Suppressor macrophage treated with lipopolysaccharide for 4 hours (primary cell): Measurements from ENCODE around the gene TP53TG5.
A peak's percentile ranks its signal among the peaks of the same experiment; 100 is the strongest.

Source experiments
- DNase-seq: peaks from one replicate; pipeline ENCODE4 v3.0.0-alpha.2; 2020

TP53TG5 gene

GRCh38 chr20:45404438-45404837 is 26.3 kb upstream of the TP53TG5 start:
- DNase-seq, result no peak

GRCh38 chr20:45402946-45403345 is 24.8 kb upstream of the TP53TG5 start:
- no peak for DNase-seq

DNA sequence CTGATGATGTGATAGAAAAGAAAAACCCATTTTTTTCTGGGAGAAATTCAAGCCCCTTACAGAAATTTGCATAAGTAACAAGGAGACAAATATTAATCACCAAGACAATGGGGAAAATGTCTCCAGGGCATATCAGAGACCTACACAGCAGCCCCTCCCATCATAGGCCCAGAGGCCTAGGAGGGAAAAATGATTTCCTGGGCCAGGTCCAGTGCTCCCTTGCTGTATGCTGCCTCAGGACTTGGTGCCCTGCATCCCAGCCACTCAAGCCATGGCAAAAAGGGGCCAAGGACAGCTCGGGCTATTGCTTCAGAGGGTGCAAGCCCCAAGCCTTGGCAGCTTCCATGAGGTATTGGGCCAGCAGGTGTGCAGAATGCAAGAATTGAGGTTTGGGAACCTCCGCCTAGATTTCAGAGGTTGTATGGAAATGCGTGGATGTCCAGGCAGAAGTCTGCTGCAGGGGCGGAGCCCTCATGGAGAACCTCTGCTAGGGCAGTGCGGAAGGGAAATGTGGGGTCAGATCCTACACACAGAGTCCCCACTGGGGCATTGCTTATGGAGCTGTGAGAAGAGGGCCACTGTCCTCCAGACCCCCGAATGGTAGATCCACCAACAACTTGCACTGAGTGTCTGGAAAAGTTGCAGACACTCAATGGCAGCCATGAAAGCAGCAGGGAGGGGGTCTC is 22.4 kb upstream of the TP53TG5 start:
- no peak for DNase-seq

DNA sequence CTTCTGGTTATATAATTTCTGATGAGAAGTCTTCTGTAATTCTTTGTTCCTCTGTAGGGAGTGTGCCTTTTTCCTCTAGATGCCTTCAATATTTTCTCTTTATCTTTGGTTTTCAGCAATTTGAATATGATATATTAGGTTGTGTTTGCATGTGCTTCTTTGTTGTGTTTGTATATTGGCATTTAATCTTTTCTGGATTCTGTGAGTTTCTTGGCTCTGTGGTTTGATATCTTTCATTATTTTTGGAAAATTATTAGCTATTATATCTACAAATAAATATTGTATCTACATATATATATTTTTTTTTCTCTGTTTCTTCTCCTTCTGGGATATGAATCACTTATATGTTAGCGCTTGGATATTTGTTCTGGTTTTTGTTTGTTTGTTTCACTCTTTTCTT is 20.9 kb upstream of the TP53TG5 start:
- DNase-seq, result no peak

DNA sequence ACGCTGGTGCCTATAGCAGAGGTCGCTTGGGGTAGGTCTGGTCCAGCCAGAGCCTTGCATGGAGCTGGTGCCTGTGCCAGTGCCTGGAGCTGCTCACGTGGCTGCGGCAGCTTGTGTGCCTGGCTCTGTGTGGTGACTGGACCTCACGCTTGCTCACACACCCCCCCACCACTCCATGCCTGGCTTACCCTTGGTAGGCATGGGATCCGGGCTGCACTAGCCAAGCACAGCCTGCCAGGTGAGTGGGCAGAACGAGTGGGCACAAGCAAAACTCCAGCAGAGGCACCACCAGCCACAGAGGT is 16.9 kb upstream of the TP53TG5 start:
- no peak for DNase-seq

GRCh38 chr20:45394221-45395113 is 16.3 kb upstream of the TP53TG5 start:
- DNase-seq, result no peak

DNA sequence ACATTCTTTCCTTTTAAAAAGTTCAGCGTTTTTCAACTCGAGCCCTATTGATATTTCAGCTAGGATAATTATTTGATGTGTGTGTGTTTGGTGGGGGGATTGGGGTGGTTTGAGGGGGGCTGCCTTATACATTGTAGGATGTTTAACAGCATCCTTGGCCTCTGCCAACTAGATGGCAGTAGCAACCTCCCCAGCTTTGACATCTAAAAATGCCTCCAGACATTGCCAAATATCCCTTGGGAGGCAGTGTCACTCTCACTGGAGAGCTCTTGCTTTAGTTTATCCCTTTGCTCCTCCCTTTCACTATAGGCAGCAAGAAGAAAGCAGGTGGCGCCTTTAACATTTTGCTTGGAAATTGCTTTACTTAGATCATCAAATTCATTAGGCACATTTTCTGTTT is 14.6 kb upstream of the TP53TG5 start:
- no peak for DNase-seq

DNA sequence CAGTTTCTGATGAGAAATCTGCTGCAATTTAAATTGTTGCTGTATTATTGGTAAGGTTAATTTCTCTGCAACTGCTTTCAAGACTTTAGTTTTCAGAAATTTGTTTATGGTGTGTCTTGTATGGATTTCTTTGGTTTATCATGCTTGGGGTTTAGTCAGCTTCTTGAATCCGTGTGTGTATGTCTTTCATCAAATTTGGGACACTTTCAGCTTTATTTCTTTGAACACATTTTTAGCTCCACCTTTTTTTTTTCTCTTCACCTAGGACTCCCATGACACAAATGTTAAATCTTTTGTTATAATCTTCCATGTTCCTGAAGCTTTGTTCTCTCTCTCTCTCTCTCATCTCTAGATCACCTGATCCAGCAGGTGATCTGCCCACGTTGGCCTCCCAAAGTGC is 13.4 kb upstream of the TP53TG5 start:
- no peak for DNase-seq

DNA sequence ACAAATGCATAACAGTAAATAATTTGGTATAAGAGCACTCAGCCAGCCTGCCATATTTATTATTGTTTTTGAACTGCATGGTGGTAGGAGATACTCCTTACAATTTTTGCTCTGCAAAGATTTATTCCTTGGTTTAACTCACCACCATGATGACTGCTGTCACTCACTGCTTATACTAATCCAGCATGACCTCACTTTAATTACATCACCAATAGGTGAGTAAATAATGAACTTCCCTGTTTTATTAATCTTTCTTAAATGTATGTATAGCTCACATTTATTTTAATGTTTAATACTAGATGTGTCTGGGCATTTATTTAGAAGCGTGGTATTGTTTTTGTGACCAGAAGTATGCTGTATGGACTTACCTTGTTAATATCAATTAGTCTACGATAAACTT is 12.8 kb upstream of the TP53TG5 start:
- no peak for DNase-seq

GRCh38 chr20:45387274-45387673 is 9.1 kb upstream of the TP53TG5 start:
- DNase-seq, result no peak

GRCh38 chr20:45377269-45377668 is 856 bp downstream of the TP53TG5 start:
- DNase-seq, result no peak

DNA sequence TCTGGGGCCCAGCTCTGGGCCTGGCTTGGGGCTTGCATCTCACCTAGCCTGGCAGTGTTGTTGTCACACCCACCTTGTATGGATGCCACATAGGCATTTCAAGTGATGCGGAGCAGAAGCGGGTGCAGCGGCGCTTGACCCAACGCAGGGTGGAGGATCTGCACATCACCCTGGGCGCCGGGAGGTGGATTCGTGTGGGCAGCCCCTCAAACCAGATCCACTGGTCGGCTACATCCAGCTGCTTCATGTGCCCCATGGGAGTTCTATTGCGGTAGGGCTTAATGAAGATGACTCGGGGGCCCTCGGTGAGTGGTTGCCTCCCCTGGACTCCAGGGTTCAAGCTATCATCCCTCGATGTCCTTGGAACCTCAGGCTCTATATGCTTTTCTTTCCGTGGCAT is 3.2 kb downstream of the TP53TG5 start:
- DNase-seq, result no peak

DNA sequence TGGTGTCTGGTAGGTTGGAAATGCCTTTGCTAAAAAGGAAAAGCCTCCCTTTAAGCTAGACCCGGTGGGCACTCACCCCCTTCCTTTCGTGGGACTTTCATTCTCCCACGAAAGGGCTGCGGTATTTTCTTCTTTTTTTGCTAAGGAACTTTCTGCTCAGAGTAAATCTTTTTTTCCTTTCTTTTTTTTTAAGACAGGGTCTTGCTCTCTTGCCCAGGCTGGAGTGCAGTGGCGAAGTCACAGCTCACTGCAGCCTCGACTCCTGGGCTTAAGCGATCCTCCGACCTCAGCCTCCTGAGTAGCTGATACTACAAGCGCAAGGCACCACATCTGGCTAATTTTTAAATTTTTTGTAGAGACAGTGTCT is 4.0 kb downstream of the TP53TG5 start:
- no peak for DNase-seq

GRCh38 chr20:45373353-45374100 is 4.6 kb downstream of the TP53TG5 start:
- peak; percentile 85 for DNase-seq

GRCh38 chr20:45372646-45373352 is 5.3 kb downstream of the TP53TG5 start:
- no peak for DNase-seq

DNA sequence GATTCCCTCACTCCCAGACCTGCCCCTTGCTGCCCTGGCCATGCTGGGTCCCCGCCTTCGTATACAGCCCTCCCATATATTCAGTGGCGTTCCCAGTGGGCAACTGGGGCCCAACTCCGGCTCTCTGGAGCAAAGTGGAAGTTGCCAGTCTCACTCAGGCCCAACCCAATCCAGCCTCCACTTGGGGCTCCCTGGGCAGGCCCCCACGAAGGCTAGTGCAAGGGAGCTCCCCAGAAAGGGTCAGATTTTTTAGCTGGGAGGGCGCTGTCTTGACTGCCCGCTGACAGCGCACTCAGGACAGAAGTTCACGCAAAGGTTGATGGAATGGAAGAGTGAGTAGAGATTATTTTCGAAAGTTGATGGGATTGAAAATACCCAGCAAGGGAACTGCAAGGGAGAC is 5.9 kb downstream of the TP53TG5 start:
- DNase-seq, result no peak

GRCh38 chr20:45370571-45371160 is 7.5 kb downstream of the TP53TG5 start:
- no peak for DNase-seq

DNA sequence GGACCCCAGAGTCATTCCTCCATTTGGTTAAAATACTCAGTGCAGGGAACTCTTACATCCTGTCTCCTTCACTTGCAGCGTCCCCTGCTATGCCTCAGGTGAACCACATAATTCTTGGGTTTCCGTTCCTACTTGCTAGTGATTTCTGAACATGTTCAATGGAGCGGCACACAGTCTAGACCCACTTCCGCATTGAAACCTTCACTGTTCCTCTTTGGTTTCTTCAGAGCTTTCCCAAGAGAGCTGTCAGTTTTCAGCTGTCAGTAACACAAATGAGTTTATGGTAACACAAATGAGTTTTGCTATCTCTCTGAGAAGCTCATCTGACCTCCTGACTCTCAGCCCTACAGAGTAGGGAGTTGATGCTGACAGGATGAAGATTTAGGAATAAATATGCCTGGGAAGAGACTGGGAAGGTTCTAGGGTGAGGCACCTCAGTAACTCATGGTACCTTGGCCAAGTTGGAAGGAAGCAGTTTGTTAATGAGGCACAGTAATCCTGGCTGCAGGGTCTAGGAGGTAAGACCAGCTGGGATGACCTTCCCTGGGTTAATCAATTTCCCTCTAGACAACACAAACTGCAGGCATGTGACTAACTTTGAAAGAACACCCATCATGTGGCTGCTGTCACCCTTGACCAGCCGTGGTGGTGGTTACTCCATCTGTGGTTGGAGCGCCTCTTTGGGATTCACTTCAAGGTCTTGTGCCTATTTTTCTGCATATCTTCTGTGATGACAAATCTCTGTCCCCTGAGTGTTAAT is 9.7 kb downstream of the TP53TG5 start:
- peak; percentile 81 for DNase-seq

DNA sequence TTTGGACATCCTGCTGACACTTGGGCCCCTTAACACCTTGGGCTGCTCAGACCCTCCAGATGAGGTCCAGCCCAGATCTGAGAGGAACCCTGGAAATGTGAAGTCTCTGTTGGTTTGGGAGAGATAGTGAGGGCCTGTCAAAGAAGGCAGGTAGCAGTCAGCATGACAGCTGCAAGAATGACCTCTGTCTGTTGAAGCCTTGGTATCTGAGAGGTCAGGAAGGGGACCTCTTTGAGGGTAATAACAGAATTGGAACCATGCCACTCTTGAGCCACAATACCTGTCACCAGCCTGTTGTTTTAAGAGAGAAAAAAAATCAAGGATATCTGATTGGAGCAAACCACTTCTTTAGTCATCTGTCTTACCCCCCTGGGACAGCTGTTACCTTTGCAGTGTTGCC is 11.0 kb downstream of the TP53TG5 start:
- DNase-seq, result no peak

GRCh38 chr20:45366631-45367030 is 11.5 kb downstream of the TP53TG5 start:
- DNase-seq, result no peak

DNA sequence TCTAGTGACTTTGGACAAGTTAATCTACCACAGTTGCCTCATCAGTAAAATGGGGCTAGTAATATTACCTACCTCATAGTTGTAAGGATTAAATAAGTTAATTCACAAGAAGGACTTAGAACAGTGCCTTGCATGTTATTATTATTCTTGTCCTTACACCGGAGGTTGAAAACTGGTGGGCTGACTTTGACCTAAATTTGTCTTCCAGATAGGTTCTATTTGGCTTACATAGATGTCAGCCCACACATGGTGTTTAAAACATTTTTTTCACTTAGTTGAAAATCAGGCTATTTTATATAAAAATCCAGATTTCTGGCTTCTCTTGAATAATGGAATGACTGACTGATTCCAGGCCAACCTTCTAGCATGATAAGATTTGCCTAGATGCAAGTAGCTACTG is 11.9 kb downstream of the TP53TG5 start:
- DNase-seq, result no peak

DNA sequence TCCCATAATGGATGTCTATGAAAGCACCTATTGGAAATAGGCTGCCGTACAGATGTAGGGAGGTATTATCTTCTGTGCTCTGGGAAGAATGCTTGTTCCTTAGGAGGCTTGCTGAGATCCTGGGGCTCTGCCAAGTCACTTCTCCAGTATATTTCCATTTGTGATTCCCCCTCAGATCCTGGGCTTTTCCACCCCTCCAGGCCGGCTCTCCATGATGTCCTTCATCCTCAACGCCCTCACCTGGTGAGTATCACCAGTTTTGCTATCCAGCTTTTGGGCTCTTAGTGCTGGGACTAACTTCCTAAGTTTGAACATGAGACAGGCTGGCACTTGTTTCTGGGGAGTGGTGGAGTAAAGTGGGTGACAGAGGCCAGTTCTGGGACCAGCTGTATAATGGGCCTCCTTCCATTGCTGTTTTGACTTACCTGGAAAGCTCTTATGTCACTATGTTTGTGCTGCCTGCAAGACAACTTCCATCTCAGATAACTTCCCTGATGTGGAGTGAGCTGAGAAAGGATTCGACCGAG is 12.6 kb downstream of the TP53TG5 start:
- DNase-seq, result no peak
